HL-60 (cell line): ENCODE data around the gene PTPRK.

ENCODE experiments used
- DNase-seq, 2 experiments: peaks; one replicate each; pipeline ENCODE4 v3.0.0-alpha.2; 2010 to 2020; ENCODE audit warnings: low read depth in 1 of 2, low spot score in 1 of 2
- H3K27ac ChIP-seq: fragments of 250-450 bp; sonication (Bioruptor Pico); replicated peaks from 2 replicates; pipeline ENCODE4 v1.5.1; 2020; ENCODE audit warnings: mild to moderate bottlenecking, moderate library complexity
- H3K27me3 ChIP-seq: fragments of 250-450 bp; sonication (Bioruptor Pico); 2 replicates; pipeline ENCODE4 v1.5.1; 2021; ENCODE audit warnings: mild to moderate bottlenecking, moderate library complexity; ENCODE audit not compliant: insufficient read depth, poor library complexity, severe bottlenecking
- H3K4me3 ChIP-seq: replicated peaks from 2 replicates; pipeline ENCODE4 v1.5.1; 2011; ENCODE audit warnings: mild to moderate bottlenecking, control low read depth, low read length; ENCODE audit not compliant: insufficient read depth
- GABPA ChIP-seq: IDR thresholded peaks from 2 replicates; pipeline ENCODE4 v1.6.1; 2012; ENCODE audit warnings: low read depth
- POLR2AphosphoS5 ChIP-seq: IDR thresholded peaks from 2 replicates; pipeline ENCODE4 v1.6.1; 2012; ENCODE audit warnings: low read depth
- REST ChIP-seq: IDR thresholded peaks from 2 replicates; pipeline ENCODE4 v1.6.1; 2012; ENCODE audit warnings: low read depth; ENCODE audit not compliant: insufficient replicate concordance
- SPI1 ChIP-seq: IDR thresholded peaks from 2 replicates; pipeline ENCODE4 v1.6.1; 2012; ENCODE audit warnings: low read depth, mild to moderate bottlenecking, borderline replicate concordance
- TF ChIP-seq, protein P1 (sequence below): IDR thresholded peaks from one replicate; pipeline ENCODE4 v1.5.1; 2011; ENCODE audit warnings: low read length, control low read depth, inconsistent platforms; ENCODE audit not compliant: insufficient read depth

The PTPRK gene

DNA sequence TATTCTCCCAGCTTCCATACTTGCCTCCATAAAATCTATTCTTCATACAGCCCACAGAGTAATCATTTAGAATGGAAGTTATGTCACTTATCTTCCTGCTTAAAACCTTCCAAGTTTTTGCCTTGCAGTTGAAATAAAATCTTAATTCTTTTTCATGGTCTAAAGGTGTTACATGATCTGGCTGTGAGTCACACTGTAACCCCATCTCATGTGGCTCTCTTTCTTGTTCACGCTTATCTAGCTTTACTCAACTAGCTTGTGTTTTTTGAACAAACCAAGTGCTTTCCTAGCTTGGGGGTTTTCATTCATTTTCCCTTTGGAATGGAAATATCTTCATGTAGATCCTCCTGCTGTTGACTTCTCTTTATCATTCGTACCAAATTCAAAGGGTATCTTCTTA, 596.0 kb downstream of the PTPRK start:
- H3K27me3 ChIP-seq: no peaks in the 10 kb centered on the region
- no peak for TF ChIP-seq SPI1
- TF ChIP-seq, protein P1, sequence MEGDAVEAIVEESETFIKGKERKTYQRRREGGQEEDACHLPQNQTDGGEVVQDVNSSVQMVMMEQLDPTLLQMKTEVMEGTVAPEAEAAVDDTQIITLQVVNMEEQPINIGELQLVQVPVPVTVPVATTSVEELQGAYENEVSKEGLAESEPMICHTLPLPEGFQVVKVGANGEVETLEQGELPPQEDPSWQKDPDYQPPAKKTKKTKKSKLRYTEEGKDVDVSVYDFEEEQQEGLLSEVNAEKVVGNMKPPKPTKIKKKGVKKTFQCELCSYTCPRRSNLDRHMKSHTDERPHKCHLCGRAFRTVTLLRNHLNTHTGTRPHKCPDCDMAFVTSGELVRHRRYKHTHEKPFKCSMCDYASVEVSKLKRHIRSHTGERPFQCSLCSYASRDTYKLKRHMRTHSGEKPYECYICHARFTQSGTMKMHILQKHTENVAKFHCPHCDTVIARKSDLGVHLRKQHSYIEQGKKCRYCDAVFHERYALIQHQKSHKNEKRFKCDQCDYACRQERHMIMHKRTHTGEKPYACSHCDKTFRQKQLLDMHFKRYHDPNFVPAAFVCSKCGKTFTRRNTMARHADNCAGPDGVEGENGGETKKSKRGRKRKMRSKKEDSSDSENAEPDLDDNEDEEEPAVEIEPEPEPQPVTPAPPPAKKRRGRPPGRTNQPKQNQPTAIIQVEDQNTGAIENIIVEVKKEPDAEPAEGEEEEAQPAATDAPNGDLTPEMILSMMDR: no peak
- no peak for TF ChIP-seq REST
- no peak for TF ChIP-seq GABPA
- TF ChIP-seq POLR2AphosphoS5: no peak
- no peak for DNase-seq
- no peak overlapping the region for H3K4me3 ChIP-seq
- H3K27ac ChIP-seq: no peak overlapping the region

DNA sequence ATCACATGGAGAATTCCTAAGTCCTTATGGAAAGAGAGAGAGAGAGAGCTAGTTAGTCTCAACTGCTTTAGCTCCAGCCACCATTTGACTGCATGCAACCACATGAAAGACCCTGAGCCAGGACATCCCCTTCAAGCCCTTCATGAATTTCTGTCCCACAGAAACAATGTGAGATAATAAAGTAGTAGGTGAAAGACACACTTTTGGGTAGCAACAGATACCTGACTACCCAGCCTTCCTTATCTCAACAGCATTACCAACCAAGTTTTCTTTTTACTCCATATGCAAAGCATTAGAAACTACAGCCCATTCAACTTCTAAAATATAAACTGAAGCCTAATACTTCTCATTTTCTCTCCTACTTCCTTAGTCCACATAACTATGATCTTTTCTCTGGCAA, 596.4 kb downstream of the PTPRK start:
- no peak overlapping the region for H3K4me3 ChIP-seq
- DNase-seq: no peak
- TF ChIP-seq, protein P1: no peak
- TF ChIP-seq POLR2AphosphoS5 (no peak), REST (no peak), GABPA (no peak), SPI1 (no peak)
- no peaks in the 10 kb centered on the region for H3K27me3 ChIP-seq
- H3K27ac ChIP-seq: no peak overlapping the region

DNA sequence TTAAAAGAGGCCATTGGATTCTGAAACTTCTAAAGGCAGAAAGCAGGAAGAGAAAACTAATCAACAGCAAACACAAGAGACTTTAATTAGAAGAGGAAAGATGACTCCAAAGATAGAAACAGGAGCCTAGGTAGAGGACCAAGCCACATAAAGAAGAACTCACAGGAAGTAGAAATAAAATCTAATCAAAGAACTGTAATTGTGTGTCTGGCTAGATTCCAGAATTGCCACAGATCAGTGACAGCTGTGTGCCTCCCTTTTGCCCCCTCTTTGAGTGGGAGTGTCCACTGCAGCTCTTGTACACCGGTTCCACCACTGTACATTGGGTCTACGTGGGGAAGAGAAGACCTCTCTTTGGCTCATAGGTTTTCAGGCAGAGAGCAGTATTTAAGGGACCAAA, 597.3 kb downstream of the PTPRK start:
- no peak for DNase-seq
- H3K27ac ChIP-seq: no peak overlapping the region
- TF ChIP-seq GABPA (no peak), POLR2AphosphoS5 (no peak), SPI1 (no peak)
- TF ChIP-seq, protein P1: no peak
- H3K27me3 ChIP-seq: no peaks in the 10 kb centered on the region
- H3K4me3 ChIP-seq: no peak overlapping the region

- TF ChIP-seq GABPA (no peak), SPI1 (no peak), REST (no peak), POLR2AphosphoS5 (no peak)
- TF ChIP-seq, protein P1: no peak
- H3K4me3 ChIP-seq: no peak overlapping the region
- no peaks in the 10 kb centered on the region for H3K27me3 ChIP-seq
- no peak for DNase-seq
- no peak overlapping the region for H3K27ac ChIP-seq
Observed at GRCh38 chr6:127921982-127922381, 598.4 kb downstream of the PTPRK start.
